GM10248 (cell line): ENCODE data around the gene COMMD10.

ENCODE experiments used
- CTCF ChIA-PET: fragments of 300-600 bp; sonication (Branson Sonifier 250); formaldehyde crosslinking; extraction: SDS; loops from one replicate; lab custom pipeline; 2021; ENCODE audit warnings: antibody characterized with exemption; lab: Yijun Ruan, JAX
- POLR2A ChIA-PET: fragments of 350-650 bp; sonication (Branson Sonifier 250); formaldehyde crosslinking; extraction: SDS; loops from one replicate; lab custom pipeline; 2020; ENCODE audit warnings: antibody characterized with exemption; lab: Yijun Ruan, JAX
- DNase-seq: peaks from one replicate; pipeline ENCODE4 v3.0.0; 2012; ENCODE audit errors: extremely low spot score
- TF ChIP-seq, protein P1 (sequence below): IDR thresholded peaks from 2 replicates; pipeline ENCODE4 v1.5.1; 2012; ENCODE audit warnings: mild to moderate bottlenecking, low read depth; ENCODE audit errors: extremely low read depth, missing control alignments, control extremely low read depth

The COMMD10 gene

GRCh38 chr5:116265471-116265870, 180.6 kb downstream of the COMMD10 start:
- TF ChIP-seq, protein P1, sequence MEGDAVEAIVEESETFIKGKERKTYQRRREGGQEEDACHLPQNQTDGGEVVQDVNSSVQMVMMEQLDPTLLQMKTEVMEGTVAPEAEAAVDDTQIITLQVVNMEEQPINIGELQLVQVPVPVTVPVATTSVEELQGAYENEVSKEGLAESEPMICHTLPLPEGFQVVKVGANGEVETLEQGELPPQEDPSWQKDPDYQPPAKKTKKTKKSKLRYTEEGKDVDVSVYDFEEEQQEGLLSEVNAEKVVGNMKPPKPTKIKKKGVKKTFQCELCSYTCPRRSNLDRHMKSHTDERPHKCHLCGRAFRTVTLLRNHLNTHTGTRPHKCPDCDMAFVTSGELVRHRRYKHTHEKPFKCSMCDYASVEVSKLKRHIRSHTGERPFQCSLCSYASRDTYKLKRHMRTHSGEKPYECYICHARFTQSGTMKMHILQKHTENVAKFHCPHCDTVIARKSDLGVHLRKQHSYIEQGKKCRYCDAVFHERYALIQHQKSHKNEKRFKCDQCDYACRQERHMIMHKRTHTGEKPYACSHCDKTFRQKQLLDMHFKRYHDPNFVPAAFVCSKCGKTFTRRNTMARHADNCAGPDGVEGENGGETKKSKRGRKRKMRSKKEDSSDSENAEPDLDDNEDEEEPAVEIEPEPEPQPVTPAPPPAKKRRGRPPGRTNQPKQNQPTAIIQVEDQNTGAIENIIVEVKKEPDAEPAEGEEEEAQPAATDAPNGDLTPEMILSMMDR: no peak
- ChIA-PET CTCF (interaction anchor here (2.0 kb wide), 1 partner anchor 20 kb away, joined by 5 read pairs; no protein-coding TSS in a partner anchor), POLR2A (no interaction called here)
- DNase-seq: no peak

- CTCF ChIA-PET: no interaction called here
- no peak for DNase-seq
- POLR2A ChIA-PET: no interaction called here
- TF ChIP-seq, protein P1: no peak
Observed at GRCh38 chr5:116271446-116272025, 186.7 kb downstream of the COMMD10 start.

DNA sequence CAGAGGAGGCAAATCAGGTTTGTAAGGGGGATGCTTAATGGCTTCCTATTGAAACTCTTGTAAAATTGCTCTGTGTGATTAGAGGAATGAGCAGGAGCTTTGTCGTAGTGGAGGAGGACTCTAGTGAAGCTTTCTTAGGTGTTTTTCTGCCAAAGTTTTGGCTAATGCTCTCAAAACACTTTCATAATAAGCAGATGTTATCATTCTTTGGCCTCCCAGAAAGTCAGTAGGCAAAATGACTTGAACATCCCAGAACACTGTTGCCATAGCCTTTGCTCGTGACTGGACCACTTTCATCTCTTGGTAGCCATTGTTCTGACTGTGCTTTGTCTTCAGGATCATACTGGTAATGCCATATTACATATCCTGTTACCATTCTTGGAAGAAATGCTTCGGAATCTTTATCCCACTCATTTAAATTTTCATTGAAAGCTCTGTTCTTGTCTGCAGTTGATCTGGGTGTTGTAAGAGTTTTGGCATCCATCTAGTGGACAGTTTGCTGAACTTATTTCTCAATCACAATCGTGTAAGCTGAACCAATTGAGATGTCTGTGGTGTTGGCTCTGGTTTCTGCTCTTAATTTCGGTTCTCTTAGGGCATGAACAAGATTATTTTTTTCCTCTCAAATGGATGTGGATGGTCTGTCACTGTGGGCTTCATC, 187.6 kb downstream of the COMMD10 start:
- DNase-seq: no peak
- ChIA-PET POLR2A (no interaction called here), CTCF (no interaction called here)
- TF ChIP-seq, protein P1: no peak

GRCh38 chr5:116273448-116274242, 188.8 kb downstream of the COMMD10 start:
- DNase-seq: peak; percentile 17
- ChIA-PET CTCF (interaction anchor here (1.0 to 1.4 kb wide), 3 partner anchors 10 to 29 kb away, joined by 3 read pairs; no protein-coding TSS in a partner anchor), POLR2A (no interaction called here)
- TF ChIP-seq, protein P1: no peak

GRCh38 chr5:116274251-116274650, 189.4 kb downstream of the COMMD10 start:
- DNase-seq: no peak
- TF ChIP-seq, protein P1: no peak
- CTCF ChIA-PET: interaction anchor here (1.2 to 1.4 kb wide), 3 partner anchors 9 to 29 kb away, joined by 3 read pairs; no protein-coding TSS in a partner anchor
- POLR2A ChIA-PET: no interaction called here

DNA sequence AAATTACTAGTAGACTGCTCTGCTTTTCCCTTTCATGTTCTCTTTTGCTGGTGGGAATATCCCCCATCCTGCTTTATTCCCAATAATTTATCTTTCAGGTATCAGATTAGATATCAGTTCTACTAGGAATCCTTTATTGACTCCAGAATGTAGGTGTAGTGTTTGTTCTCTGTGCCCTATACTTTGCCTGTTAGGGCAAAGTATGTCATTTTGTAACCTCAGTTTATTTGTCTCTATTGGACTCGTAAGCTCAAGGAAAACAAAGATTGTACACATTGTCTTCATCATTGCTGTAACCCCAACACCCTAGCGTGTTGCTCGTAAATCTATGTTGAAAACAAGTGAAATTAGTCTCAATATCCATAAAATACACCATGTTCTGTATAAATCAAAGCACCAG, 190.5 kb downstream of the COMMD10 start:
- ChIA-PET POLR2A (no interaction called here), CTCF (interaction anchor here (1.2 kb wide), 1 partner anchor 14 kb away, joined by 3 read pairs; no protein-coding TSS in a partner anchor)
- TF ChIP-seq, protein P1: no peak
- no peak for DNase-seq
